AG08395 (cell line): ENCODE measurements around the gene OR5B17.
"Not testable (repeated sequence)": the region's sequence is repeated elsewhere in the genome, so short reads cannot be mapped to it uniquely, and the experiment has no call there.

ENCODE experiments used
- DNase-seq: peaks from one replicate; pipeline ENCODE4 v3.0.0; 2012; ENCODE audit warnings: mixed read lengths, low spot score

Gene OR5B17

DNA sequence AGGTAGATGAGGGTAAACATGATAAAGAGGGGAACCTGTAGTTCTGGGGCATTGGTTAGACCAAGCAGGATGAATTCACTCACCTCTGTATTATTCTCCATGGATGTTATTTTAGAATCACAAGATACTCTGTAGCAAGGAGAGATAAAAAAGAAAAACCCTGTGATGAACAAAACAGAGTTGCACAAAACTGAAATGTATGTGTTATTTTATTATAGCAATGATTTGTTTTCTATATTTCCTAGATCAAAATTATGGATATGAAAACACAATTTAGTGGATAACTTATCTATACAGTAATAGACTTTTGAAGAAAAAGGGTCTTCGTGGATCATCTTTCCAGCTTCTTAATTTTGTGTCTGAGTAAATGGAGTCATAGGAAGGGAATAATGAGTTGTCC, at the start of gene OR5B17:
Gene OR5B17, minus strand, starts transcription at position 101 of the 400 bp plus-strand sequence. Its CDS starts 0 bp downstream, at position 101.
- DNase-seq, result no peak

DNA sequence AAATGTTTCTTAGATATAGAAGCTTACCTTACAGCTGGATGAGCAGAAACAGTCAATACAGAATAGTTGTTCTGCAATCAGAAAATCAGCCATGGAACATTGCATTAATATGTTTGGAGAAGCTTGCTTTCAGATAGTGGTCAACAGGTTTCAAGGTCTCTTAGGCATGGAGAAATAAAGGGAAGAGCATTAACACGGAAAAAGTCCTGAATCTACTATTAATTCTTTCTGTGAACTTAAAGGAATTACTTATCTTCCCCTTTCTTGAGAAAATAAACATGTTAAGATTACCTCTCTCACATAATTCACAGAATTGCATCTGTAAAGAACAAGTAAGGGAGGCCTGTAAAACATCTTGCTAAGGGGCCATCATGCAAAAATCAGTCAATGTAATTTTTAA, 47.9 kb upstream of the OR5B17 start, which contains the start of gene OR5B3:
Gene OR5B3, minus strand, starts transcription at position 101 of the 400 bp plus-strand sequence. CDS start 3,465 bp downstream, outside the sequence.
- no peak for DNase-seq

DNA sequence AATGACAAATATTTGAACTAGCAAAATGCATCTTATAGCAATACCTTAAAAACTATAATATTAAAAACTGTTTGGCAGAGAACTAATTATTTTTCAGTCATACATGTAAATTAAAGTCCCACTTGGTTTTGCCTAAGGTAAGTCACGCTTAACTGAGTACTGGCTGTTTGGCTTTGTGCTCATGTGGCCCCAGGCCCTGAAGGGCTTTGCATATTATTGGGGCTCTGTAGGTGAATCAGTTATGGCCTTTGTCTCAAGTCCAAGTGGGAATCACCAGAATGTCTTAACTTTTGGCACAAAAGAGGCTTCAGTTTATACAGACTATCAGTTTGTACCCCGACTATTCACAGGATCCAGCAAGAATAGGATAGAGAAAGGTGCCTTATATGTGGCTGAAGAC, 40.8 kb upstream of the OR5B17 start:
- not testable (repeated sequence) for DNase-seq

DNA sequence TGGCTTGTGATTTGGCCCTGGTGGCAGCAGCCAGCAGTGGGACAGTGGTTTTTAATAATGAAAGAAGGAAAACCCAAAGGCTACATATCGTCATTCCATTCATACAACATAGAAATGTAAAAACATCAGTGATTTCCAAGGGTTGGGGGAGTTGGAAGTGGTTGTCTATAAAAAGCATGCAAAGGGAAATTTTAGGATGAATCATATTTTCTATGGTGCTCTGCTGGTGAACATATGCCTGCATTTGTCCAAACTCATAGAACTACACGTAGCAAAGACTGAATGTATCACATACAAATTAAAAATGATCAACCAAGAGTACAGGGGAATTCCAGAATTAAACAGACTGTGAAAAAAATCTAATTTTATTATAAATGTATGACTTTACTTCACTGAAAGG, 36.7 kb upstream of the OR5B17 start:
- no peak for DNase-seq

DNA sequence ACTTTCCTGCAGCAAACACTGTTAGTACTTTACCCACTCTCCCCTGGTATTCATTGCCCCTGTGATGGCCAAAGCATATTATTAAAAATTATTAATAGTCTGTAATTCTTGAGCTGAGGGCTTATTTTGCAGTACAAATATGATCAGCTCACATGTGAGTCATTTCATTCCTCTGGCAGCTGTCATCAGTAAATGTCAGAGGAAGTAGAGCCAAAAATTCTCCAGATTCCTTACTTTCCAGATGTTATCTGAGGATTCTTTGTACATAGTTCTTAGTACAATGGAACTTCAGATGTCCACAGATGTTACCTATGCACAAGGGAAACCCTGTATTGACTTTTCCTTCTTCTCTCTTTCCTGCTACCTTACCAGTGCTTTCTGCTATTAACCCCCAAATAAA, 35.3 kb upstream of the OR5B17 start:
- peak; percentile 57 for DNase-seq

DNA sequence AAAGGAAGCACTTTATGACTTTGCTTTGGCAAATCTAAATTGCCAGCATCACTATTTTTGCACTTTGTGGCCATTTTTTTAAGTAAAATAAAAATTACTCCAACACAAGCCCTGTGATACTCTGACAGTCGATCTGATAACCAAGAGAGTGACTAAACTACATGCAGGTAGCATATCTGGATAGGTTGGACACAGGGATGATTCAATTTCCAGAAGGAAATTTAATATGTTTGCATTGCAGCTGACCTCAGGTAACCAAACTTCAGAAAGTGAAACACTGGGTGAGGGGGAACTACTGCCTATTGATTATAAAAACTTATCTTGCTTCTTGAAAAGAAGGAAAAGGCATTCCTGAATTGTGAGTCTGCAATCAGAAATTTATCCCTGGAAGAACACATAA, 33.9 kb upstream of the OR5B17 start:
- no peak for DNase-seq

DNA sequence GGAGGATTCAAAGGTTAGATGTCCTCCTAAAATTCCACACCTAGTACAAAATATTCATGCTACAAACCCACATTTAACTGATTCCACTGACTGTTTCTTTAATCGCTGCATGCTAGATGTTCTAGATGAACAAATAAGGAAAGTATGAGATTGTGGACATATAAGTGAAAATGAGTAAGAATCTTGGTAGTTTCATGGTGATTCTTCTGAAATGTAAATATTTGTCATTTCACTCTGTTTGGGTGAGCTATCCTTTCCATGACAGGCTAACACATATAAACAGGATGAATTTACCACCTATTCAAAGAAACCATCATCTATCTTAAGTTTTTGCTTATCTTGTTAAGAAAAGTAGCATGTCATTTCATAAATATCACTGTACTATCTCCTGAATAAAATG, 33.0 kb upstream of the OR5B17 start:
- DNase-seq, result no peak

DNA sequence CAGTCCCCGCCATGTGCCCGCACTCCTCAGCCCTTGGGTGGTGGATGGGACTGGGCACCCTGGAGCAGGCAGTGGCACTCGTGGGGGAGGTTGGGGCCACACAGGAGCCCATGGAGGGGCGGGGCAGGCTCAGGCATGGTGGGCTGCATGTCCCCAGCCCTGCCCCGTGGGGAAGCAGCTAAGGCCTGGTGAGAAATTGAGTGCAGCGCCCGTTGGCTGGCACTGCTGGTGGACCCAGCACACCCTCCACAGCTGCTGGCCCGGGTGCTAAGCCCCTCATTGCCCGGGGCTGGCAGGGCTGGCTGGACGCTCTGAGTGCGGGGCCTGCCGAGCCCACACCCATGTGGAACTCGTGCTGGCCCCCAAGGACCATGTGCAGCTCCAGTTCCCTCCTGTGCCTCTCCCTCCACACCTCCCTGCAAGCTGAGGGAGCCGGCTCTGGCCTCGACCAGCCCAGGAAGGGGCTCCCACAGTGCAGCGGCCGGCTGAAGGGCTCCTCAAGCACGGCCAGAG, 31.7 kb upstream of the OR5B17 start:
- no peak for DNase-seq

DNA sequence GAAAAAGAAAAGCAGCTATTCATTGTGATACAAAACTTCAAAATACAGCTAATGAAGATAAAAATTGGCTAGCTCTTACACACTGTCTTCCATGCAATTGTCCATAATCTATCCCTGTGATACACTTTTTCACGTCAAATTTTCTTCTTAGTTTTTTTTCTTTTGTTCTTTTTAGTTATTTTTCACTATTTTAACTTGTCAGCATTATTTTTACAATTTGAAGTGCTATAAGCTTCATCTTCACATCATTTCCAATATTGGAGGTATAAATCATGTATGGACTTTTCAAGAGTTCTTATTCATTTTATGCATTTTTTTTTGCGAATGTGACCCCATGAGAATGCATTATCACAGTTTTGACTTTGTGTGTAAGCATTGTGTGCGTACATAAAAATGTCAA, 4.1 kb downstream of the OR5B17 start:
- DNase-seq, result no peak

DNA sequence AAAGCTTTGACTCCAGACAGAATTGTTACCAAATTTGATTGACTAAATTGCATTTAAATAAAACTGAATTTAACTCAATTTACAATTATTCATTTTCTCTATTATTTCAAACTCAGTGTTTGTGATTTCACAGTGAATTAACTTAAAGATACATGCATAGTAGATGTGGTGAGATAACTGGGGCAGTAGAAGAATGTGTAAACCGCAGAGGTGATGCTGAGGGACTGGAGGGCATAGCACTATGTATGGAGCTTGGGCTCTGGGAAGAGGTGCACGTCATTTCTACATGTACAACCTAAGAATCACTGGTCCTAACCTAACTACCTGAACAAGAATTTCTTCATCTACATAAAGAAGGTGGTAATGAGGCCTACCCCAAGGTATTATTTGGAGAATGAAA, 13.7 kb downstream of the OR5B17 start:
- DNase-seq, result no peak

DNA sequence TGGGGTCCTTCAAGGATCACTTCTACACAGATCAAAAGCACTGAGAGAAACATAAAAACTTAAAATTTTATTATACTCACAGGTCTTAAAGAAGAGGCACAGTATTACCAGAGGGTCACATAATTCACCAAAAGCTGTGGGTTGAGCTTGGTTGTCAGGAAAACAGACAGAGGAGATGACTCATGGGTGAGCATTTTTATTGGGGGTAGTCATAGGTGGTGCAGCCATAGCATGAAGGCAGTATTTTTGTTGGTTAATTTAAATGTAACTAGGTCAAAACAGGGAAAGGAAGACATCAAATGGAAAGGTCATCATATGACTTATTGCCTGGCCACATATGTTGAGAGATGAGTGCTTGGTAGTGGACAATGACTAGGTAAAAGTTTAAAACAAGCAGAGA, 24.2 kb downstream of the OR5B17 start:
- DNase-seq, result peak; percentile 63

DNA sequence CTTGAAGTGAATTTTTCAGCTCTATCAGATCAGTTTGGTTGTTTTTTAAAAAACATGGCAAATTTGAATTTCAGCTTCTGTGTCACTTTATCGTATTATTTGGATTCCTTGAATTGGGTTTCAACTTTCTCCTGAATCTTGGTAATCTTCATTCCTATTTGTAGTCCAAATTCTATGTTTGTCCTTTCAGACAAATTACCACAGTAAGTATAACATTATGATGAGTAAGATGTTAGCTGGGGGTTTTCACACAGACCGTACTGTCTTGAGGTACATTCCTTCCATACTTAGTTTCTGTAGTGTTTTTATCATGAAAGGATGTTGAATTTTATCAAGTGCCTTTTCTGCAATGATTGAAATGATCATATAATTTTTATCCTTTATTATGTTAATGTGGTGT, 28.0 kb downstream of the OR5B17 start:
- DNase-seq, result no peak

DNA sequence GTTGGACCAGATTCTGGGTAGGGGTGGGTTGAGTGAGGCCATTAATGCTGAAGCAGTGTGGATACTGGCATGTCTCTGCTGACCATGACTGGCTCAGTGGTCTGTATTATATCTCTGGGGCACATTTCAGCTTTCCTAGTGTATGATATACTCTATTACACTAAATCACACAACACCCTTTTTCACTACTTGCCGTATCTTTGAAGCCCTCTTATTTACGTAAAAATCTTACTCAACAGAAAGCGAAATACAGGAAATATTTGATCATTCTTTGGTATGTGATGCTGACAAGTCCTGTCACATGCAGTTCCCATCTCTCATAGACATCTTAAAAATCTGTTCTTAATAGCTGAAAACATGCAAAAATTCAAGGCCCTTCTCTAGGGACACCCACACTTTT, 40.3 kb downstream of the OR5B17 start:
- DNase-seq, result peak; percentile 8

DNA sequence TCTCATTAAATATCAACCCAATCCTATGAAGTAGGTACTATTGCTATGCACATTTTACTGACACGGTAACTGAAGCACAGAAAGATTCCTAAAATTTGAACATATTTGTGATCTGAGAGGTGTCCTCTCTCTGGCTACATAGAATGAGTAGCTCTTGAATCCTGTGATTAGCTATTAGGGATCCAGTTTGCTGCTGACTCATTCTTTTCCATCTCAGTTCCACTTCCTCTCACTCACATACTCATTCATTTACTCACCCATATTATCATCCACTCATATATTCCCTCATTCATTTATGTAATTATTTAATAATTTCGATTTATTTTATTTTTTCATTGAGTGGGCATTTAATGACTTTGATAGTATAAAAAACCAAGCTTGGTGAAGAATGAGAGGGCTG, 42.7 kb downstream of the OR5B17 start:
- peak; percentile 18 for DNase-seq
